Neural progenitor cell (in vitro differentiated cells): ENCODE results near the gene PCCA. TPM values are rescaled to one million over a fixed set of nuclear protein-coding genes. Genes with fewer than 3 reads are reported as not detected.
A peak's percentile ranks its signal among the peaks of the same experiment; 100 is the strongest.

ENCODE experiments used
- DNase-seq: peaks from one replicate; pipeline ENCODE4 v3.0.0-alpha.2; 2016; ENCODE audit warnings: low spot score
- H2AFZ ChIP-seq: fragments of 200-600 bp; sonication (generic); replicated peaks from 2 replicates; pipeline ENCODE4 v1.6.1; 2016; ENCODE audit warnings: antibody characterized with exemption
- H3F3A ChIP-seq: fragments of 200-600 bp; sonication (generic); 2 replicates; pipeline ENCODE4 v1.6.1; 2016; ENCODE audit warnings: antibody characterized with exemption, low read depth
- H3K27ac ChIP-seq: fragments of 200-600 bp; sonication (generic); 2 replicates; pipeline ENCODE4 v1.5.1; 2016; ENCODE audit warnings: mild to moderate bottlenecking
- H3K27me3 ChIP-seq: fragments of 200-600 bp; sonication (generic); 2 replicates; pipeline ENCODE4 v1.6.1; 2016; ENCODE audit warnings: mild to moderate bottlenecking, moderate library complexity
- H3K36me3 ChIP-seq: fragments of 200-600 bp; sonication (generic); 2 replicates; pipeline ENCODE4 v1.5.1; 2016
- H3K4me1 ChIP-seq: fragments of 200-600 bp; sonication (generic); 2 replicates; pipeline ENCODE4 v1.6.1; 2016; ENCODE audit warnings: mixed run types
- H3K4me2 ChIP-seq: fragments of 200-600 bp; sonication (generic); 2 replicates; pipeline ENCODE4 v1.6.1; 2016
- H3K4me3 ChIP-seq: fragments of 200-600 bp; sonication (generic); 2 replicates; pipeline ENCODE4 v1.5.1; 2016
- H3K79me2 ChIP-seq: fragments of 200-600 bp; sonication (generic); 2 replicates; pipeline ENCODE4 v1.6.1; 2016; ENCODE audit warnings: low read depth
- H3K9ac ChIP-seq: fragments of 200-600 bp; sonication (generic); 2 replicates; pipeline ENCODE4 v1.6.1; 2016
- H3K9me3 ChIP-seq: fragments of 200-600 bp; sonication (generic); 2 replicates; pipeline ENCODE4 v1.5.1; 2016; ENCODE audit warnings: low read depth
- H4K20me1 ChIP-seq: fragments of 200-600 bp; sonication (generic); 2 replicates; pipeline ENCODE4 v1.6.1; 2016; ENCODE audit warnings: low read depth
- H3K27ac Mint-ChIP-seq: 3 replicates; pipeline ENCODE4 v1.8.0; 2021; ENCODE audit warnings: mixed read lengths
- H3K27me3 Mint-ChIP-seq: 2 replicates; pipeline ENCODE4 v1.8.0; 2022; ENCODE audit warnings: low read depth, mild to moderate bottlenecking, inconsistent platforms, moderate library complexity, mixed read lengths; ENCODE audit not compliant: insufficient read depth
- H3K36me3 Mint-ChIP-seq: 3 replicates; pipeline ENCODE4 v1.8.0; 2021; ENCODE audit warnings: mixed read lengths
- H3K4me1 Mint-ChIP-seq: 3 replicates; pipeline ENCODE4 v1.8.0; 2021; ENCODE audit warnings: mixed read lengths
- H3K4me3 Mint-ChIP-seq: 3 replicates; pipeline ENCODE4 v1.8.0; 2021; ENCODE audit warnings: mild to moderate bottlenecking, moderate library complexity, mixed read lengths
- H3K9me3 Mint-ChIP-seq: 3 replicates; pipeline ENCODE4 v1.8.0; 2020; ENCODE audit warnings: mixed read lengths
- CTCF ChIP-seq: fragments of 200-600 bp; sonication (generic); IDR thresholded peaks from 2 replicates; pipeline ENCODE4 v1.5.1; 2017; ENCODE audit warnings: antibody characterized with exemption, mild to moderate bottlenecking
- EZH2 ChIP-seq: fragments of 200-600 bp; sonication (generic); IDR thresholded peaks from 2 replicates; pipeline ENCODE4 v1.6.1; 2017; ENCODE audit warnings: antibody characterized with exemption, mild to moderate bottlenecking, moderate library complexity
- EZH2phosphoT487 ChIP-seq: fragments of 200-600 bp; sonication (generic); IDR thresholded peaks from 2 replicates; pipeline ENCODE4 v1.6.1; 2017; ENCODE audit warnings: antibody characterized with exemption
- total RNA-seq: library from RNA; depleted of rRNA; stranded (reverse); fragments of >200 nt; gene quantifications from 2 replicates; pipeline ENCODE4 v1.2.3, GENCODE V29; 2015; ENCODE audit warnings: low replicate concordance

The PCCA gene
- total RNA-seq, 1 donor from 2014 or later = 60.6 TPM

GRCh38 chr13:100537951-100538462, 449.1 kb downstream of the PCCA start:
- TF ChIP-seq EZH2phosphoT487 (no peak), CTCF (no peak), EZH2 (no peak)
- Mint-ChIP-seq H3K9me3 (peaks cover 13% of the 10 kb centered on the region), H3K36me3 (peaks cover 24% of the 10 kb centered on the region)

GRCh38 chr13:100540621-100541020, 451.7 kb downstream of the PCCA start:
- peaks cover 21% of the 10 kb centered on the region for H3K36me3 Mint-ChIP-seq
- peaks cover 11% of the 10 kb centered on the region for H3K9me3 Mint-ChIP-seq
- no peak overlapping the region for H3K4me3 ChIP-seq

More at GRCh38 chr13:100537951-100538462, 449.1 kb downstream of the PCCA start:
- H3K27ac ChIP-seq = no peak overlapping the region
- Mint-ChIP-seq H3K4me1 (peaks cover 22% of the 10 kb centered on the region), H3K27ac (no peak overlapping the region), H3K27me3 (peaks cover 3% of the 10 kb centered on the region), H3K4me3 (no peak overlapping the region)
- H3K27me3 ChIP-seq = no peaks in the 10 kb centered on the region
- peaks cover 31% of the 10 kb centered on the region for H3K4me1 ChIP-seq
- H3K9ac ChIP-seq = no peak overlapping the region
- no peak overlapping the region for H3K4me3 ChIP-seq
- H4K20me1 ChIP-seq = no peaks in the 10 kb centered on the region
- no peak overlapping the region for H2AFZ ChIP-seq
- H3K36me3 ChIP-seq = no peaks in the 10 kb centered on the region
- no peak overlapping the region for H3K4me2 ChIP-seq
- H3K9me3 ChIP-seq = no peaks in the 10 kb centered on the region
- peaks cover 11% of the 10 kb centered on the region for H3F3A ChIP-seq
- no peak for DNase-seq
- no peaks in the 10 kb centered on the region for H3K79me2 ChIP-seq

GRCh38 chr13:100541897-100542825, 453.3 kb downstream of the PCCA start:
- peaks cover 11% of the 10 kb centered on the region for H3K9me3 Mint-ChIP-seq
- H3K4me1 Mint-ChIP-seq = peaks cover 30% of the 10 kb centered on the region
- Histone ChIP-seq H3K9me3 (no peaks in the 10 kb centered on the region), H4K20me1 (no peaks in the 10 kb centered on the region), H3K27ac (no peak overlapping the region), H3K4me2 (peak overlapping the region; percentile 12), H2AFZ (no peak overlapping the region), H3F3A (peaks cover 11% of the 10 kb centered on the region), H3K36me3 (no peaks in the 10 kb centered on the region), H3K27me3 (no peaks in the 10 kb centered on the region), H3K4me3 (no peak overlapping the region), H3K79me2 (no peaks in the 10 kb centered on the region), H3K9ac (no peak overlapping the region), H3K4me1 (peaks cover 27% of the 10 kb centered on the region)
- TF ChIP-seq EZH2phosphoT487 (no peak), EZH2 (no peak), CTCF (no peak)
- peaks cover 21% of the 10 kb centered on the region for H3K36me3 Mint-ChIP-seq
- H3K4me3 Mint-ChIP-seq = peak overlapping the region; percentile 2
- peak; percentile 41 for DNase-seq
- H3K27me3 Mint-ChIP-seq = peaks cover 4% of the 10 kb centered on the region
- peak overlapping the region; percentile 53 for H3K27ac Mint-ChIP-seq

More at GRCh38 chr13:100540621-100541020, 451.7 kb downstream of the PCCA start:
- H3K27ac ChIP-seq = no peak overlapping the region
- no peak overlapping the region for H3K9ac ChIP-seq
- peaks cover 11% of the 10 kb centered on the region for H3F3A ChIP-seq
- H2AFZ ChIP-seq = no peak overlapping the region
- peaks cover 27% of the 10 kb centered on the region for H3K4me1 ChIP-seq
- no peaks in the 10 kb centered on the region for H3K36me3 ChIP-seq
- no peaks in the 10 kb centered on the region for H3K79me2 ChIP-seq
- H3K27ac Mint-ChIP-seq = peak overlapping the region; percentile 81
- peaks cover 30% of the 10 kb centered on the region for H3K4me1 Mint-ChIP-seq
- TF ChIP-seq EZH2 (no peak), CTCF (no peak), EZH2phosphoT487 (no peak)
- no peaks in the 10 kb centered on the region for H3K9me3 ChIP-seq
- no peaks in the 10 kb centered on the region for H3K27me3 ChIP-seq
- peaks cover 6% of the 10 kb centered on the region for H3K27me3 Mint-ChIP-seq
- H3K4me2 ChIP-seq = no peak overlapping the region
- no peak for DNase-seq
- H3K4me3 Mint-ChIP-seq = no peak overlapping the region
- no peaks in the 10 kb centered on the region for H4K20me1 ChIP-seq
